Measurements from ENCODE around the gene CTRB2.

The CTRB2 gene

DNA sequence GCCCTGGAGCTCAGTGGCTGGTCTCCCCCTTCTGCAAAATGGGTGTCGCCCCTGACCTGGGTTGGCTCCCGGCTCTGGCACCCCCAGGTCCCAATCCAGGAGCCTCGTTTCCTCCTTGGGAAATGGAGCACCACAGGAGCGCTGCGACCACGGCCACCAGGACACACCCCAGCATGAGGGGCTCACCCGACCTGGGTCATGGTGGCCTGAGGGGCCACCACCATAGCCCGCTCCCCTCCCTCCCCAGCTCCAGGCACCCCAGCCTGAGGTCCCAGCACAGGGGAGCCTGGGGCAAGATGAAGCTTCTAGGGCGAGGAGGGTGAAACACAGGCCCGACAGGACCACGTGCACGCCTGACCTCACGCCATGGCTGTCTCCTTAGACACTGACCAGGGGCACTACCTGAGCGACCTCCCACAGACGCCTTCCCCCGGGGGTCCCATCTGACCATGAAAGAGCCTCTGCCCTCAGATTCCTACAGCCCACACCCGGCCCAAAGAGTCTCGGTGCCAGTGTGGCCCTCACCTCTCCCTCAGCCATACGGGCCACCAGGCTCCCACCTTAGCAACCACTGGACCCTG lies 32.7 kb upstream of the CTRB2 start:
- no peak for FAIRE-seq
- TF ChIP-seq, protein P1, sequence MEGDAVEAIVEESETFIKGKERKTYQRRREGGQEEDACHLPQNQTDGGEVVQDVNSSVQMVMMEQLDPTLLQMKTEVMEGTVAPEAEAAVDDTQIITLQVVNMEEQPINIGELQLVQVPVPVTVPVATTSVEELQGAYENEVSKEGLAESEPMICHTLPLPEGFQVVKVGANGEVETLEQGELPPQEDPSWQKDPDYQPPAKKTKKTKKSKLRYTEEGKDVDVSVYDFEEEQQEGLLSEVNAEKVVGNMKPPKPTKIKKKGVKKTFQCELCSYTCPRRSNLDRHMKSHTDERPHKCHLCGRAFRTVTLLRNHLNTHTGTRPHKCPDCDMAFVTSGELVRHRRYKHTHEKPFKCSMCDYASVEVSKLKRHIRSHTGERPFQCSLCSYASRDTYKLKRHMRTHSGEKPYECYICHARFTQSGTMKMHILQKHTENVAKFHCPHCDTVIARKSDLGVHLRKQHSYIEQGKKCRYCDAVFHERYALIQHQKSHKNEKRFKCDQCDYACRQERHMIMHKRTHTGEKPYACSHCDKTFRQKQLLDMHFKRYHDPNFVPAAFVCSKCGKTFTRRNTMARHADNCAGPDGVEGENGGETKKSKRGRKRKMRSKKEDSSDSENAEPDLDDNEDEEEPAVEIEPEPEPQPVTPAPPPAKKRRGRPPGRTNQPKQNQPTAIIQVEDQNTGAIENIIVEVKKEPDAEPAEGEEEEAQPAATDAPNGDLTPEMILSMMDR (IDR thresholded peaks at IDR 0.05; ENCODE audit: insufficient read depth, missing control alignments), result no peak

DNA sequence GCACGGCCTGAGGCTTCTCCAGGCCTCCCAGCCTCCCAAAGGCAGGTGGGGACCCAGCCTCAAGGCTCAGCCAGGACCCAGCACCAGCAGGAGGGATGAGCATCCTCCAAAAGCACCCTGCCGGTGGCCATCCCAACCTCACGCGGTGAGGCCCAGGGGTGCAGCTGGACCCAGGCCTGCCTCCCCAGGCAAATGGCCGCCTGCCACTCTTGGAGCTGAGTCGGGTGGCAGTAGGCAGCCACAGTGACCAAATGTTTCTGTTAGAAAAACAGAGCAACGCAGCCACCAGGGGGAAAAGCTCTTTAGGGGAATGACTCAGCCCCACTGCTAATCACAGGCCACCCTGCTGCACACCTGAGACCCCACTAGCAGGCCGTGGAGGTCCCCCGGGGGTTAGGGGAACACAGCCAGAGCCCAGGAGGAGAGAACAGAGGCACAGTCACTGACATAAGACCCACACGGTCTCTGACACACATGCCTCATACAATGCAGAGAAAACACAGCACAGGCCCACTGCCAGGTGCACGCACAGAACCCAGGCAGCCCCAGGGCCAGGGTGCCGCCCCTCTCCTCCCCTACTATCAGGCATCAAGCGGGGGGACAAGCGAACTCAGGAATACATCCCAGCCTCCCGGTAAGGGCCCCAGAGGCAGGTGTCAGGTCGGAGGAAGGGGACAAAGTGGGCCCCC lies 32.0 kb upstream of the CTRB2 start:
- TF ChIP-seq, protein P1 (IDR thresholded peaks at IDR 0.05; ENCODE audit: insufficient read depth, missing control alignments), result no peak
- FAIRE-seq (no peak), DNase-seq (ENCODE audit: insufficient read length, low spot score) (no peak)

More for the DNA sequence above, 32.7 kb upstream of the CTRB2 start:
- DNase-seq (ENCODE audit: insufficient read length, low spot score), result no peak

DNA sequence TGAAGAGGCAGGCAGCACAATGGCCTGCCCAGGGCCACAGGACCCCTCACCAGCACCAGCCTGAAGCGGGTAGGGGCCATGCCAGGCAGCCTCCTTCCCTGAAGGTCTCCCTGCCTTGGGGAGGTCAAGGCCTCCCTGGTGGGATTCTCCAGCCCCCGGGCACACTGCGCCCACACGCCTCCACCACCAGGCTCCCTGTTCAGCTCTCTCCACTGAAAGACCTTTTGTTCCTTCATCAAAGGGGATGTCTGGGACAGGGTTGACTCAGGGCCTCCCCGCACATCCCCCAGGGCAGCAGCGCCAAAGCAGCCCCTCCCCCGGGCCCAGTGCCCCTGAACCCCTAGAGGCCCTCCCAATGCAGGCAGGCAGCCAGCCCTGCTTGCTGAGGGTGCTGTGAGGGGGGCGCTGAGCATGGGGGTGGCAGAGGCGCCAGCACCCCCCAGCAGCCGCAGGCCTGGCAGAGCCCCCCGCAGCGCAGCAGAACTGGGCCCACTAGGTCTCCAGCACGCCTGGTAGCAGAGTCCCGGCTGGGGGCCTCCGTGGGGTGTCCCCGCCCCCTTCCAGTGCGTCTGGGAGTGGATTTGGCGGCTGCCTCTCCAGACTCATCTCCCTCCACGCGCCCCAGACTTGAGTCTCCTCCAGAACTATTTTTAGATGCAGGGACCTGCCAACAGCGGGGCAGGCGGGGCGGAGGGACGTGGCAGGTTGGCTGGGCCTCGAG lies 31.3 kb upstream of the CTRB2 start:
- no peak for FAIRE-seq
- no peak for DNase-seq (ENCODE audit: insufficient read length, low spot score)
- TF ChIP-seq, protein P1 (IDR thresholded peaks at IDR 0.05; ENCODE audit: insufficient read depth, missing control alignments), result no peak

DNA sequence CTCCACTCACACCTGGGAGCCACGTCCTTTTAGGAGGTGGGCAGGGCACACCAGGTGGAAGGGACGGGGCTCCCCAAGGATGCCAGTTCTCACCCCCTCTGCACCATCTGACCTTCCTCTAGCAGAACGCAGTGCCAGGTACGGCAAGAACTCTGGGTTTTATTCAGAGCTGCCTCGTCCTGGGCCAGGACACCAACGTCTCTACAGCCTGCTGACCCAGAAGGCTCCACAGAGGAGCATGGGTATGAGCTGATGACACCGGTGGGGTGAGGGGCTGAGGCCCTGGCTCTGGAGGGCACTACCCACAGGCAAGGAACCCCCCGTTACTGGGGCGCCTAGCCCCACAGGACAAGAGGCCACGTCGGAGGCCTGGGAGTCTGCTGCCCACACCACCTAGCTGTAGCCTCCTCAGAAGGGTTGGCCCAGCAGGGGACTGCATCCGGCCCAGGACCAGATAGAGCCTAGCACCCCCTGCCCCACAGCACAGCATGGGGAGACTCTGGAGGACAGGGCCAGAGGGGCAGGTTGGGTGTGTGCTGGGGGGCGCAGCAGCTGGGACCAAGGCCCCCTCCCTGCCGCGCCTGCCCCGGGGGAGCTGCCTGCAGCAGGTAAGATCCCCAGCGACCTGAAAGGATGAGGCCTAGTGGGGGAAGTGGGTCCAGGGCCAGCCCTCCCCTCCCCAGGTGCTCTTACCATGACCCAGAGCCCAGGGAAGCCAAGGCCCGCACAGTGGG lies 30.6 kb upstream of the CTRB2 start:
- FAIRE-seq, result no peak
- DNase-seq (ENCODE audit: insufficient read length, low spot score), result no peak
- TF ChIP-seq, protein P1 (IDR thresholded peaks at IDR 0.05; ENCODE audit: insufficient read depth, missing control alignments), result no peak

DNA sequence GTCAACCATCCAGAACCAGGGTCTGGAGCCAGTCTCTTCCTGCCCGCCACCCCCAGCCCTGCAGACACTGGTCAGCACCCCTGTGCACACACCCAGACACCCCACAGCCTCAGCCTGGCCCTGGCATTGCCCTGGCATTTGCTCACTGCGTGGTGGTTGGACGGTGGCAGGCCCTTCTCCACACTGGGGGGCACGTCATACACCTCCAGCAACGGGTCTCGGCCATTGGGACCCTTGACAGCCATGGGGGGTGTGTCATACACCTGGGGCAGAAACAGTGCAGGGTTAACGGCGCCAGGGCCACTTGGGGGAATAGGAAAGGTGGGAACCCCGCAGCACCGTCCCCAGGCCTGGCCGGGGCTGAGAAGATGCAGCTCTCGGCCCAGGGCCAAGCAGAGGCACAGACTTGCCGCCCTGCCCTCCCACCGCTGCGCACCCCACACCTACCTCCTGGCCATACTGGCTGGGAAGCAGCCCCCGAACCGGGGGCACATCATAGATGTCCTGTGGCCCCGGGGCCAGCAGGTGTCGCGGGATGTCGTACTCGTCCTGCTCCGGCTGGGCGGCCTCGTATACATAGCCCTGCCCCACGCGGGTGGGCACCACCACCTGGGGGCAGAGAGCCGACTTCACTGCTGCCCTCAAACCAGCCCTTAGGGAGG lies 29.9 kb upstream of the CTRB2 start:
- TF ChIP-seq, protein P1 (IDR thresholded peaks at IDR 0.05; ENCODE audit: insufficient read depth, missing control alignments), result no peak
- FAIRE-seq, result no peak
- DNase-seq (ENCODE audit: insufficient read length, low spot score), result no peak

DNA sequence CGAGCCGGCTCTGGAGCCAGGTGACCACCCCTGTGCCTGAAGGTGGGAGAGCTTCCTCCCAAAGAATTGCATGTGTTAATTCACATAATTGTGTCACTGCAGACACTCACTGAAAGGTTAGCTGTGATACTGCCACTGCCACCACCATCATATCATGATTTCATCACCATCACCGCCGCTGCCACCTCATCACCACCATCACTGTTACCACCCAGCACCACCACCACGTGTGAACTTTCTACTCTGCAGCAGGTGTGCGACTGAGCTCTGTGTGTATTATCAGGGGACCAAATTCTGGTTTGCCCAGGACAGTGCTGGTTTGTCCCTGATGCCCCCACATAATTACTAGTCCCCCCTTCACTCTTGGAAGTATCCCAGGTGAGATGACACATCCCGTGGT lies 29.3 kb upstream of the CTRB2 start:
- no peak for DNase-seq (ENCODE audit: insufficient read length, low spot score)
- TF ChIP-seq, protein P1 (IDR thresholded peaks at IDR 0.05; ENCODE audit: insufficient read depth, missing control alignments), result no peak
- no peak for FAIRE-seq

Measured in D721Med (cell line).